ENCODE data around the gene CANX. TPM values are rescaled to one million over a fixed set of nuclear protein-coding genes. Genes with fewer than 3 reads are reported as not detected.
A peak's percentile ranks its signal among the peaks of the same experiment; 100 is the strongest.

Gene CANX
- total RNA-seq, 1 experiment from 2014 or later = 1,434 TPM

DNA sequence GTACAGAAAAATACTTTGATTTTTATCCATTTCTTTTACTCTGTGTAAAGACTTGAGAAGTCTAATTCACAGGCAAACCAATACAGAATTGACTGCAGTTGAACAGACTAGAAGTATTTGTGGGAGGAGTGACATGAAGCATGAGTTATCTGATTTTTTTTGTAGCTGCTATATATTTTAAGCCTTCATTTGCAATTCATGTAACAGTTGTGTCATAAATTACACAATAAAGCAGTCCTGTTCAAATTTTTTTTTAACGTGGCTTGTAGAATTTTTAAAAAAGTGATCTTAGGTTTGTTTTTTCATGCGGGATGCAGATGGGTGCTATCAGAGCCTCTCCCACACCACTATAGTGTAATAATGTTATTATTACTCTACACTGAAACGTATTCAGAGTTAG is 31.0 kb downstream of the CANX start:
- Mint-ChIP-seq H3K9me3 (ENCODE audit: low read depth, unreplicated experiment) (no peaks in the 10 kb centered on the region), H3K27ac (ENCODE audit: unreplicated experiment) (no peak overlapping the region), H3K27me3 (ENCODE audit: unreplicated experiment) (no peaks in the 10 kb centered on the region), H3K4me3 (ENCODE audit: low read depth, unreplicated experiment) (no peak overlapping the region), H3K36me3 (ENCODE audit: insufficient read depth, unreplicated experiment) (peaks cover 95% of the 10 kb centered on the region), H3K4me1 (ENCODE audit: low read depth, unreplicated experiment) (peaks cover 46% of the 10 kb centered on the region)
- CTCF ChIA-PET = interaction anchor here (0.5 kb wide), 1 partner anchor 25 kb away, joined by 4 read pairs; no protein-coding TSS in a partner anchor
- no peak for TF ChIP-seq CTCF (IDR thresholded peaks at IDR 0.05; ENCODE audit: unreplicated experiment)
- no TSS peak for BruUV-seq (replicated peaks)
- intact Hi-C loops (cut with micrococcal nuclease; ENCODE audit: unreplicated experiment) = loop anchor here (5.0 kb wide), 1 partner anchor 32 kb away; the partner anchor contains the start of gene CANX
- no peak for DNase-seq

GRCh38 chr5:179730356-179730755 is 31.6 kb downstream of the CANX start:
- intact Hi-C loops (cut with micrococcal nuclease; ENCODE audit: unreplicated experiment) = loop anchor here (5.0 kb wide), 1 partner anchor 33 kb away; the partner anchor contains the start of gene CANX

DNA sequence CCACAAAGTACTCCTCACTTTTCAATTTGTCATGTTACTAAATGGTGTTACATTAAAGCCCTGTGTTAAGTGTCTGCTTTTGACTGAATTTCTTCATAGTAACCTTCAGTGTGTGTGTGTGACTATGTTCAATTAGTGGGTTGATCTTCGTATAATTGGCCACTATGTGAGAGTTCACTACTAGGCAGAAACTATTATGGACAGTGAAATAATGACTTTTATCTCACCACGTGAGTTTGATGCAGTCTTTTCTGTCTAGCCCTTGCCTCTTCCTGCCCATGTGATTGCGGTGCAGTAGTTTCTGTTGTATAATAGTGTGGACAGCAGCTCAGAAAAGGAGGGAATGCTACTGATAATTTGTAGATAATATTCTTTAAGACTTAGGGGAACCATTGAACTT is 32.1 kb downstream of the CANX start:
- Mint-ChIP-seq H3K9me3 (ENCODE audit: low read depth, unreplicated experiment) (no peaks in the 10 kb centered on the region), H3K4me1 (ENCODE audit: low read depth, unreplicated experiment) (peaks cover 48% of the 10 kb centered on the region), H3K27me3 (ENCODE audit: unreplicated experiment) (no peaks in the 10 kb centered on the region), H3K4me3 (ENCODE audit: low read depth, unreplicated experiment) (no peak overlapping the region), H3K36me3 (ENCODE audit: insufficient read depth, unreplicated experiment) (peaks cover 86% of the 10 kb centered on the region), H3K27ac (ENCODE audit: unreplicated experiment) (peak overlapping the region; percentile 52)
- intact Hi-C loops (cut with micrococcal nuclease; ENCODE audit: unreplicated experiment) = loop anchor here (5.0 kb wide), 1 partner anchor 34 kb away; the partner anchor contains the start of gene CANX
- no TSS peak for BruUV-seq (replicated peaks)
- no peak for DNase-seq
- no peak for TF ChIP-seq CTCF (IDR thresholded peaks at IDR 0.05; ENCODE audit: unreplicated experiment)
- CTCF ChIA-PET = interaction anchor here (0.8 kb wide), 1 partner anchor 65 kb away, joined by 7 read pairs; no protein-coding TSS in a partner anchor

More at GRCh38 chr5:179730356-179730755, 31.6 kb downstream of the CANX start:
- H3K27me3 Mint-ChIP-seq (ENCODE audit: unreplicated experiment) = no peaks in the 10 kb centered on the region
- H3K4me1 Mint-ChIP-seq (ENCODE audit: low read depth, unreplicated experiment) = peaks cover 48% of the 10 kb centered on the region
- DNase-seq = no peak
- no peak overlapping the region for H3K4me3 Mint-ChIP-seq (ENCODE audit: low read depth, unreplicated experiment)
- no peak for TF ChIP-seq CTCF (IDR thresholded peaks at IDR 0.05; ENCODE audit: unreplicated experiment)
- BruUV-seq (replicated peaks) = no TSS peak
- no peaks in the 10 kb centered on the region for H3K9me3 Mint-ChIP-seq (ENCODE audit: low read depth, unreplicated experiment)
- peaks cover 90% of the 10 kb centered on the region for H3K36me3 Mint-ChIP-seq (ENCODE audit: insufficient read depth, unreplicated experiment)
- CTCF ChIA-PET = interaction anchor here (0.8 kb wide), 1 partner anchor 66 kb away, joined by 7 read pairs; no protein-coding TSS in a partner anchor
- peak overlapping the region; percentile 52 for H3K27ac Mint-ChIP-seq (ENCODE audit: unreplicated experiment)

GRCh38 chr5:179731791-179732411 is 33.1 kb downstream of the CANX start:
- DNase-seq = peak; percentile 40
- TF ChIP-seq CTCF (IDR thresholded peaks at IDR 0.05; ENCODE audit: unreplicated experiment) = no peak
- Mint-ChIP-seq H3K36me3 (ENCODE audit: insufficient read depth, unreplicated experiment) (peaks cover 75% of the 10 kb centered on the region), H3K27ac (ENCODE audit: unreplicated experiment) (peak overlapping the region; percentile 89), H3K27me3 (ENCODE audit: unreplicated experiment) (no peaks in the 10 kb centered on the region), H3K4me3 (ENCODE audit: low read depth, unreplicated experiment) (peak overlapping the region; percentile 87), H3K4me1 (ENCODE audit: low read depth, unreplicated experiment) (peaks cover 40% of the 10 kb centered on the region), H3K9me3 (ENCODE audit: low read depth, unreplicated experiment) (no peaks in the 10 kb centered on the region)
- intact Hi-C loops (cut with micrococcal nuclease; ENCODE audit: unreplicated experiment) = loop anchor here (5.0 kb wide), 1 partner anchor 35 kb away; the partner anchor contains the start of gene CANX
- no TSS peak for BruUV-seq (replicated peaks)
- CTCF ChIA-PET = interaction anchor here (0.7 to 1.3 kb wide), 5 partner anchors 11 to 108 kb away, joined by 3 to 4 read pairs (median 3); partner anchors contain the start of gene HNRNPH1

Measured in Calu3 (cell line).